ENCODE results near the gene ZNF225.
"Not testable (repeated sequence)": the region's sequence is repeated elsewhere in the genome, so short reads cannot be mapped to it uniquely, and the experiment has no call there.

ZNF225 gene

GRCh38 chr19:44163789-44164188 is 50.6 kb downstream of the ZNF225 start:
- no peak for DNase-seq (ENCODE audit: low read depth)

- DNase-seq (ENCODE audit: low read depth): no peak
Measured at GRCh38 chr19:44164327-44164672, 51.1 kb downstream of the ZNF225 start.

GRCh38 chr19:44164673-44165512 is 51.7 kb downstream of the ZNF225 start, which contains the start of gene ZNF226:
ZNF226 (plus strand) TSS chr19:44165100; CDS start chr19:44170081, 4,981 bp downstream.
- peak; percentile 77 for DNase-seq (ENCODE audit: low read depth)

GRCh38 chr19:44170660-44171059 is 57.5 kb downstream of the ZNF225 start:
- not testable (repeated sequence) for DNase-seq (ENCODE audit: low read depth)

GRCh38 chr19:44176590-44176989 is 63.4 kb downstream of the ZNF225 start:
- no peak for DNase-seq (ENCODE audit: low read depth)

- no peak for DNase-seq (ENCODE audit: low read depth)
Measured at GRCh38 chr19:44180968-44181367, 67.8 kb downstream of the ZNF225 start.

GRCh38 chr19:44182145-44182544 is 68.9 kb downstream of the ZNF225 start:
- DNase-seq (ENCODE audit: low read depth): no peak
